ENCODE measurements around the gene GLUD2. TPM values are rescaled to one million over a fixed set of nuclear protein-coding genes. Genes with fewer than 3 reads are reported as not detected.
"Not testable (repeated sequence)": the region's sequence is repeated elsewhere in the genome, so short reads cannot be mapped to it uniquely, and the experiment has no call there.

GLUD2 gene
- total RNA-seq (0.24 and 0.42 TPM in 2 replicates), polyA plus RNA-seq (0.17 and 0.19 TPM in 2 replicates), polyA minus RNA-seq (0.69 and 0.78 TPM in 2 replicates)
- total RNA-seq (2013), result 0.56 TPM

DNA sequence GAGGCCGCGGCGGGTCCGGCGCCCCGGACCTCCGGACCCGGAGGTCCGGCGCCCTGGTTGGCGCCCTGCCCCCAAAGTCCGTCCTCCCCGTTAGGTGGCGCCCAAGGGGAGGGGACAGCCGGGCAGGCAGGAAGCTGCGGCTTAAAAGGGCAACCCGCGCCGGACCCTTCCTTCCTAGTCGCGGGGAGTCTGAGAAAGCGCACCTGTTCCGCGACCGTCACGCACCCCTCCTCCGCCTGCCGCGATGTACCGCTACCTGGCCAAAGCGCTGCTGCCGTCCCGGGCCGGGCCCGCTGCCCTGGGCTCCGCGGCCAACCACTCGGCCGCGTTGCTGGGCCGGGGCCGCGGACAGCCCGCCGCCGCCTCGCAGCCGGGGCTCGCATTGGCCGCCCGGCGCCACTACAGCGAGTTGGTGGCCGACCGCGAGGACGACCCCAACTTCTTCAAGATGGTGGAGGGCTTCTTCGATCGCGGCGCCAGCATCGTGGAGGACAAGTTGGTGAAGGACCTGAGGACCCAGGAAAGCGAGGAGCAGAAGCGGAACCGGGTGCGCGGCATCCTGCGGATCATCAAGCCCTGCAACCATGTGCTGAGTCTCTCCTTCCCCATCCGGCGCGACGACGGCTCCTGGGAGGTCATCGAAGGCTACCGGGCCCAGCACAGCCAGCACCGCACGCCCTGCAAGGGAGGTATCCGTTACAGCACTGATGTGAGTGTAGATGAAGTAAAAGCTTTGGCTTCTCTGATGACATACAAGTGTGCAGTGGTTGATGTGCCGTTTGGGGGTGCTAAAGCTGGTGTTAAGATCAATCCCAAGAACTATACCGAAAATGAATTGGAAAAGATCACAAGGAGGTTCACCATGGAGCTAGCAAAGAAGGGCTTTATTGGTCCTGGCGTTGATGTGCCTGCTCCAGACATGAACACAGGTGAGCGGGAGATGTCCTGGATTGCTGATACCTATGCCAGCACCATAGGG is at the start of gene GLUD2:
Gene GLUD2 (plus strand): TSS at position 170 of the 979 bp plus-strand sequence. CDS start 75 bp downstream, at position 245.
- 19% methylated on average over 57 of the region's 82 CpGs for WGBS (ENCODE audit: insufficient coverage)
- H3K9me3 ChIP-seq (ENCODE audit: control extremely low read depth in 1 of 3, control insufficient read depth in 2 of 3, insufficient read depth in 1 of 3, low read length in 2 of 3); H3K4me3 Mint-ChIP-seq; POLR2A ChIA-PET; DNase-seq; H3K9ac ChIP-seq (ENCODE audit: low read length); CTCF ChIA-PET; intact Hi-C loops (cut with micrococcal nuclease); H3K9me3 Mint-ChIP-seq (ENCODE audit: insufficient read depth); H2AFZ ChIP-seq (ENCODE audit: insufficient read depth, low read depth, low read length, poor library complexity, severe bottlenecking); H3K27ac Mint-ChIP-seq; H4K20me1 ChIP-seq (ENCODE audit: control insufficient read depth, insufficient read depth, low read length, poor library complexity, severe bottlenecking); H3K4me1 Mint-ChIP-seq; H3K36me3 ChIP-seq (replicated peaks in 1 of 2; ENCODE audit: control extremely low read depth in 1 of 2, control insufficient read depth in 1 of 2, extremely low read depth in 1 of 2, insufficient read depth in 2 of 2, low read length in 1 of 2); H3K4me1 ChIP-seq (ENCODE audit: control insufficient read depth in 2 of 2, insufficient read depth in 2 of 2, low read length in 2 of 2); H3K27ac ChIP-seq (ENCODE audit: low read length in 2 of 2); H3K4me3 ChIP-seq (ENCODE audit: control extremely low read depth in 1 of 5, extremely low read depth in 1 of 5, insufficient read depth in 1 of 5, low read depth in 2 of 5, low read length in 4 of 5); H3K79me2 ChIP-seq (ENCODE audit: control insufficient read depth, insufficient read depth, low read length); H3K27me3 ChIP-seq (replicated peaks in 1 of 4; ENCODE audit: control extremely low read depth in 1 of 4, control insufficient read depth in 3 of 4, insufficient read depth in 4 of 4, low read length in 3 of 4): not testable (repeated sequence)
- peak; percentile 64 for ATAC-seq (ENCODE audit: low read depth)
- H3K4me2 ChIP-seq (replicated peaks; ENCODE audit: low read depth, low read length, poor library complexity, severe bottlenecking), result peak within 1 kb of the TSS; percentile 5
- peaks cover 13% of the 10 kb centered on the region for H3K27me3 Mint-ChIP-seq

- Mint-ChIP-seq H3K27ac (peak overlapping the region; percentile 28), H3K4me3 (no peak overlapping the region), H3K27me3 (no peaks in the 10 kb centered on the region), H3K4me1 (peaks cover 13% of the 10 kb centered on the region), H3K9me3 (ENCODE audit: insufficient read depth) (no peaks in the 10 kb centered on the region)
- POLR2A ChIA-PET, result no interaction called here
- Histone ChIP-seq H3K27me3 (replicated peaks in 1 of 4; ENCODE audit: control extremely low read depth in 1 of 4, control insufficient read depth in 3 of 4, insufficient read depth in 4 of 4, low read length in 3 of 4) (no peaks in the 10 kb centered on the region), H2AFZ (ENCODE audit: insufficient read depth, low read depth, low read length, poor library complexity, severe bottlenecking) (peak overlapping the region; percentile 20), H3K4me1 (ENCODE audit: control insufficient read depth in 2 of 2, insufficient read depth in 2 of 2, low read length in 2 of 2) (peaks cover 3 to 6% of the 10 kb centered on the region in 2 donors), H3K36me3 (replicated peaks in 1 of 2; ENCODE audit: control extremely low read depth in 1 of 2, control insufficient read depth in 1 of 2, extremely low read depth in 1 of 2, insufficient read depth in 2 of 2, low read length in 1 of 2) (no peaks in the 10 kb centered on the region), H3K9ac (ENCODE audit: low read length) (peak overlapping the region; percentile 16), H4K20me1 (ENCODE audit: control insufficient read depth, insufficient read depth, low read length, poor library complexity, severe bottlenecking) (no peaks in the 10 kb centered on the region), H3K4me2 (replicated peaks; ENCODE audit: low read depth, low read length, poor library complexity, severe bottlenecking) (peak overlapping the region; percentile 40), H3K79me2 (ENCODE audit: control insufficient read depth, insufficient read depth, low read length) (no peaks in the 10 kb centered on the region), H3K9me3 (ENCODE audit: control extremely low read depth in 1 of 3, control insufficient read depth in 2 of 3, insufficient read depth in 1 of 3, low read length in 2 of 3) (no peaks in the 10 kb centered on the region), H3K27ac (ENCODE audit: low read length in 2 of 2) (peak overlapping the region in 1 of 2 donors; percentile 53), H3K4me3 (ENCODE audit: control extremely low read depth in 1 of 5, extremely low read depth in 1 of 5, insufficient read depth in 1 of 5, low read depth in 2 of 5, low read length in 4 of 5) (no peak overlapping the region)
- ATAC-seq (ENCODE audit: low read depth) (no peak), DNase-seq (no peak)
- no peak for TF ChIP-seq EZH2 (IDR thresholded peaks at IDR 0.05; ENCODE audit: borderline replicate concordance, insufficient read depth, low read depth, low read length, poor library complexity, severe bottlenecking)
- TF ChIP-seq, protein P1, sequence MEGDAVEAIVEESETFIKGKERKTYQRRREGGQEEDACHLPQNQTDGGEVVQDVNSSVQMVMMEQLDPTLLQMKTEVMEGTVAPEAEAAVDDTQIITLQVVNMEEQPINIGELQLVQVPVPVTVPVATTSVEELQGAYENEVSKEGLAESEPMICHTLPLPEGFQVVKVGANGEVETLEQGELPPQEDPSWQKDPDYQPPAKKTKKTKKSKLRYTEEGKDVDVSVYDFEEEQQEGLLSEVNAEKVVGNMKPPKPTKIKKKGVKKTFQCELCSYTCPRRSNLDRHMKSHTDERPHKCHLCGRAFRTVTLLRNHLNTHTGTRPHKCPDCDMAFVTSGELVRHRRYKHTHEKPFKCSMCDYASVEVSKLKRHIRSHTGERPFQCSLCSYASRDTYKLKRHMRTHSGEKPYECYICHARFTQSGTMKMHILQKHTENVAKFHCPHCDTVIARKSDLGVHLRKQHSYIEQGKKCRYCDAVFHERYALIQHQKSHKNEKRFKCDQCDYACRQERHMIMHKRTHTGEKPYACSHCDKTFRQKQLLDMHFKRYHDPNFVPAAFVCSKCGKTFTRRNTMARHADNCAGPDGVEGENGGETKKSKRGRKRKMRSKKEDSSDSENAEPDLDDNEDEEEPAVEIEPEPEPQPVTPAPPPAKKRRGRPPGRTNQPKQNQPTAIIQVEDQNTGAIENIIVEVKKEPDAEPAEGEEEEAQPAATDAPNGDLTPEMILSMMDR (IDR thresholded peaks at IDR 0.05), result no peak
- WGBS (ENCODE audit: insufficient coverage), result 100% methylated on average over 1 of the region's 3 CpGs
- CTCF ChIA-PET, result no interaction called here
- intact Hi-C loops (cut with micrococcal nuclease), result no loop called here
Observed at GRCh38 chrX:120999413-120999812, 48.0 kb upstream of the GLUD2 start.
